GM21360 (cell line): Measurements from ENCODE around the gene LAMC3.
"Not testable (repeated sequence)": the region's sequence is repeated elsewhere in the genome, so short reads cannot be mapped to it uniquely, and the experiment has no call there.

ENCODE experiments used
- ATAC-seq: cut with Tn5 transposase; IDR thresholded peaks from one replicate; pipeline ENCODE4 v1.9.1; 2021; ENCODE audit warnings: mild to moderate bottlenecking, moderate library complexity; ENCODE audit not compliant: unreplicated experiment

The LAMC3 gene

GRCh38 chr9:131095666-131096268 is 86.8 kb downstream of the LAMC3 start:
- ATAC-seq: no peak

- no peak for ATAC-seq
Observed at GRCh38 chr9:131096269-131097125, 87.5 kb downstream of the LAMC3 start, which contains the start of gene AIF1L. Gene AIF1L, plus strand, starts transcription at chr9:131096531. Its CDS starts 99 bp downstream, at chr9:131096630.

- ATAC-seq: no peak
Observed at GRCh38 chr9:131097126-131097947, 88.4 kb downstream of the LAMC3 start.

GRCh38 chr9:131097948-131098278 is 88.9 kb downstream of the LAMC3 start:
- no peak for ATAC-seq

- ATAC-seq: no peak
Observed at GRCh38 chr9:131098391-131099101, 89.6 kb downstream of the LAMC3 start.

GRCh38 chr9:131099102-131099606 is 90.2 kb downstream of the LAMC3 start:
- no peak for ATAC-seq

GRCh38 chr9:131099845-131100244 is 90.9 kb downstream of the LAMC3 start:
- not testable (repeated sequence) for ATAC-seq

- ATAC-seq: no peak
Observed at GRCh38 chr9:131100445-131100844, 91.5 kb downstream of the LAMC3 start.

- no peak for ATAC-seq
Observed at GRCh38 chr9:131101207-131101964, 92.4 kb downstream of the LAMC3 start.

- no peak for ATAC-seq
Observed at GRCh38 chr9:131103024-131103423, 94.0 kb downstream of the LAMC3 start.

GRCh38 chr9:131103535-131103934 is 94.6 kb downstream of the LAMC3 start:
- ATAC-seq: no peak

GRCh38 chr9:131104016-131104740 is 95.2 kb downstream of the LAMC3 start:
- no peak for ATAC-seq

- no peak for ATAC-seq
Observed at GRCh38 chr9:131105952-131106351, 97.0 kb downstream of the LAMC3 start.

GRCh38 chr9:131107760-131108159 is 98.8 kb downstream of the LAMC3 start:
- no peak for ATAC-seq

- no peak for ATAC-seq
Observed at GRCh38 chr9:131111186-131111853, 102.3 kb downstream of the LAMC3 start.

- ATAC-seq: no peak
Observed at GRCh38 chr9:131111854-131112311, 102.9 kb downstream of the LAMC3 start.

- no peak for ATAC-seq
Observed at GRCh38 chr9:131112374-131113154, 103.6 kb downstream of the LAMC3 start.

- no peak for ATAC-seq
Observed at GRCh38 chr9:131113655-131114054, 104.7 kb downstream of the LAMC3 start.
